Effector memory CD4-positive, alpha-beta T cell (primary cell): ENCODE measurements around the gene ASH1L.
"Not testable (repeated sequence)": the region's sequence is repeated elsewhere in the genome, so short reads cannot be mapped to it uniquely, and the experiment has no call there.

Experiments
- DNase-seq, 3 donors: peaks; one replicate each; pipeline ENCODE4 v3.0.0-alpha.2; 2020
- H3K27ac ChIP-seq: 2 replicates; pipeline ENCODE4 v1.7.0; 2013; ENCODE audit warnings: mild to moderate bottlenecking, low read length, moderate library complexity; ENCODE audit not compliant: insufficient read depth, poor library complexity, severe bottlenecking
- H3K27me3 ChIP-seq: replicated peaks from 2 replicates; pipeline ENCODE4 v1.7.0; 2013; ENCODE audit warnings: mild to moderate bottlenecking, low read length; ENCODE audit not compliant: insufficient read depth, control insufficient read depth, poor library complexity, severe bottlenecking
- H3K36me3 ChIP-seq: 2 replicates; pipeline ENCODE4 v1.7.0; 2013; ENCODE audit warnings: mild to moderate bottlenecking, low read length, moderate library complexity; ENCODE audit not compliant: control insufficient read depth, insufficient read depth
- H3K4me1 ChIP-seq: 2 replicates; pipeline ENCODE4 v1.7.0; 2013; ENCODE audit warnings: low read length, mild to moderate bottlenecking; ENCODE audit not compliant: control insufficient read depth, insufficient read depth, poor library complexity, severe bottlenecking
- H3K4me3 ChIP-seq: 2 replicates; pipeline ENCODE4 v1.7.0; 2013; ENCODE audit warnings: low read length, low read depth, mild to moderate bottlenecking; ENCODE audit not compliant: insufficient read depth, poor library complexity, severe bottlenecking
- H3K9me3 ChIP-seq: 2 replicates; pipeline ENCODE4 v1.7.0; 2013; ENCODE audit warnings: mild to moderate bottlenecking, low read length, moderate library complexity; ENCODE audit not compliant: control insufficient read depth

ASH1L gene

GRCh38 chr1:155420788-155421187, 141.8 kb downstream of the ASH1L start:
- no peaks in the 10 kb centered on the region for H3K27me3 ChIP-seq
- no peak for DNase-seq
- no peak overlapping the region for H3K4me3 ChIP-seq
- no peaks in the 10 kb centered on the region for H3K9me3 ChIP-seq
- no peak overlapping the region for H3K27ac ChIP-seq
- H3K4me1 ChIP-seq, result no peaks in the 10 kb centered on the region
- no peaks in the 10 kb centered on the region for H3K36me3 ChIP-seq

GRCh38 chr1:155411840-155412239, 150.8 kb downstream of the ASH1L start:
- H3K36me3 ChIP-seq, H3K27ac ChIP-seq, H3K9me3 ChIP-seq, DNase-seq, H3K27me3 ChIP-seq, H3K4me1 ChIP-seq, H3K4me3 ChIP-seq: not testable (repeated sequence)

GRCh38 chr1:155410931-155411330, 151.7 kb downstream of the ASH1L start:
- no peaks in the 10 kb centered on the region for H3K27me3 ChIP-seq
- H3K9me3 ChIP-seq, result no peaks in the 10 kb centered on the region
- H3K4me3 ChIP-seq, result no peak overlapping the region
- H3K4me1 ChIP-seq, result no peaks in the 10 kb centered on the region
- peaks cover 9% of the 10 kb centered on the region for H3K36me3 ChIP-seq
- H3K27ac ChIP-seq, result no peak overlapping the region
- no peak for DNase-seq

GRCh38 chr1:155396874-155397476, 165.6 kb downstream of the ASH1L start:
- H3K4me3 ChIP-seq, result no peak overlapping the region
- no peak overlapping the region for H3K27ac ChIP-seq
- H3K4me1 ChIP-seq, result no peaks in the 10 kb centered on the region
- no peaks in the 10 kb centered on the region for H3K9me3 ChIP-seq
- peaks cover 20% of the 10 kb centered on the region for H3K36me3 ChIP-seq
- no peaks in the 10 kb centered on the region for H3K27me3 ChIP-seq
- DNase-seq, result no peak

GRCh38 chr1:155392898-155393411, 169.6 kb downstream of the ASH1L start:
- H3K27me3 ChIP-seq, result no peaks in the 10 kb centered on the region
- no peaks in the 10 kb centered on the region for H3K9me3 ChIP-seq
- peaks cover 30% of the 10 kb centered on the region for H3K36me3 ChIP-seq
- no peaks in the 10 kb centered on the region for H3K4me1 ChIP-seq
- DNase-seq, result no peak
- no peak overlapping the region for H3K4me3 ChIP-seq
- H3K27ac ChIP-seq, result no peak overlapping the region

GRCh38 chr1:155389826-155390225, 172.8 kb downstream of the ASH1L start:
- no peaks in the 10 kb centered on the region for H3K9me3 ChIP-seq
- no peaks in the 10 kb centered on the region for H3K27me3 ChIP-seq
- DNase-seq, result no peak
- H3K36me3 ChIP-seq, result peaks cover 32% of the 10 kb centered on the region
- H3K4me1 ChIP-seq, result no peaks in the 10 kb centered on the region
- H3K27ac ChIP-seq, result no peak overlapping the region
- no peak overlapping the region for H3K4me3 ChIP-seq

- H3K4me1 ChIP-seq, H3K27ac ChIP-seq, H3K9me3 ChIP-seq, H3K4me3 ChIP-seq, DNase-seq, H3K27me3 ChIP-seq: not testable (repeated sequence)
- H3K36me3 ChIP-seq, result peaks cover 14% of the 10 kb centered on the region
Observed at GRCh38 chr1:155385836-155386235, 176.8 kb downstream of the ASH1L start.

GRCh38 chr1:155383406-155383805, 179.2 kb downstream of the ASH1L start:
- Histone ChIP-seq H3K27ac (no peak overlapping the region), H3K36me3 (peaks cover 20% of the 10 kb centered on the region), H3K27me3 (no peaks in the 10 kb centered on the region), H3K9me3 (no peaks in the 10 kb centered on the region), H3K4me1 (no peaks in the 10 kb centered on the region), H3K4me3 (no peak overlapping the region)
- DNase-seq, result no peak

GRCh38 chr1:155379631-155380090, 182.9 kb downstream of the ASH1L start:
- Histone ChIP-seq H3K36me3 (peaks cover 36% of the 10 kb centered on the region), H3K9me3 (no peaks in the 10 kb centered on the region), H3K4me1 (no peaks in the 10 kb centered on the region), H3K27me3 (no peaks in the 10 kb centered on the region), H3K27ac (no peak overlapping the region), H3K4me3 (no peak overlapping the region)
- DNase-seq, result no peak

GRCh38 chr1:155379180-155379579, 183.4 kb downstream of the ASH1L start:
- Histone ChIP-seq H3K27ac (no peak overlapping the region), H3K36me3 (peaks cover 40% of the 10 kb centered on the region)

More at GRCh38 chr1:155379180-155379579, 183.4 kb downstream of the ASH1L start:
- H3K4me3 ChIP-seq, result no peak overlapping the region
- DNase-seq, result no peak
- no peaks in the 10 kb centered on the region for H3K27me3 ChIP-seq
- no peaks in the 10 kb centered on the region for H3K9me3 ChIP-seq
- H3K4me1 ChIP-seq, result no peaks in the 10 kb centered on the region
